Motor neuron (in vitro differentiated cells): ENCODE measurements around the gene CFD. TPM values are rescaled to one million over a fixed set of nuclear protein-coding genes. Genes with fewer than 3 reads are reported as not detected.
"Not testable (repeated sequence)": the region's sequence is repeated elsewhere in the genome, so short reads cannot be mapped to it uniquely, and the experiment has no call there.

ENCODE experiments used
- ATAC-seq, 8 experiments: fragments of 200-7000 bp; cut with Tn5 transposase; replicated peaks in 6 of 8; 2 replicates each; pipeline ENCODE4 v1.8.0; 2021; ENCODE audit warnings: mild to moderate bottlenecking in 8 of 8, moderate library complexity in 8 of 8
- H3K27ac ChIP-seq, 2 donors: fragments of 250-450 bp; sonication (Bioruptor Pico); 2 replicates each; pipeline ENCODE4 v1.9.0; 2021; ENCODE audit warnings: antibody characterized with exemption in 2 of 2, mild to moderate bottlenecking in 2 of 2, moderate library complexity in 1 of 2
- H3K4me1 ChIP-seq, 2 donors: fragments of 250-450 bp; sonication (Bioruptor Pico); replicated peaks in 1 of 2; 2 replicates each; pipeline ENCODE4 v1.6.1; 2021; ENCODE audit warnings: antibody characterized with exemption in 2 of 2, mild to moderate bottlenecking in 2 of 2, moderate library complexity in 1 of 2
- H3K4me3 ChIP-seq, 5 donors: fragments of 250-450 bp; sonication (Bioruptor Pico); 2 replicates each; pipeline ENCODE4 v1.9.0; 2021; ENCODE audit warnings: antibody characterized with exemption in 5 of 5, mild to moderate bottlenecking in 5 of 5, moderate library complexity in 4 of 5
- WGBS, 10 experiments: fragments of 450-650 bp; shearing (Covaris generic); methylation state at CpG; one replicate each; pipeline ENCODE4 v1.0.0; 2022; 5-methylcytosine and 5-hydroxymethylcytosine counted together
- in situ Hi-C, 9 experiments: fragments of 400-800 bp; cut with MboI; loops; one replicate each; pipeline ENCODE4 v1.15.0; 2021; ENCODE audit warnings: low sequenced_read_pairs in 9 of 9, low pct_unique_long_range_greater_than_20kb in 2 of 9; ENCODE audit not compliant: unreplicated experiment in 9 of 9
- total RNA-seq, 8 experiments: library from RNA; unstranded; fragments of 300-600 nt; gene quantifications; 2 replicates each; pipeline versions ENCODE4 v1.2.3 to v1.2.4, GENCODE V29; 2022

CFD gene
- total RNA-seq, 8 experiments from 2014 or later = 0.83 to 72.1 (median 1.6) TPM

- peak overlapping the region in 1 of 2 donors; percentile 28 for H3K27ac ChIP-seq
- ATAC-seq = peak in 7 of 8 experiments; percentile 2 to 63 (median 47)
- in situ Hi-C loops = no loop called here
These were observed 13.6 kb downstream of the CFD start for GRCh38 chr19:873084-873483.

GRCh38 chr19:873561-874041 lies 14.1 kb downstream of the CFD start:
- peaks cover 9 to 14% of the 10 kb centered on the region in 2 donors for H3K4me1 ChIP-seq
- 47 to 100% (median 86%) methylated on average over 3 to 6 of the region's 22 CpGs; no CpG with 5 or more reads in 7 of the 10 experiments for WGBS, 10 experiments
- in situ Hi-C loops = no loop called here
- no peak for ATAC-seq
- H3K27ac ChIP-seq = peak overlapping the region in 1 of 2 donors; percentile 28
- H3K4me3 ChIP-seq = no peak overlapping the region

More at GRCh38 chr19:873084-873483, 13.6 kb downstream of the CFD start:
- Histone ChIP-seq H3K4me3 (no peak overlapping the region), H3K4me1 (peaks cover 9 to 14% of the 10 kb centered on the region in 2 donors)
- WGBS, 10 experiments = no CpG with 5 or more reads among the region's 13 CpGs

- no peak overlapping the region for H3K27ac ChIP-seq
- WGBS, 10 experiments = 80 to 100% (median 95%) methylated on average over 1 to 17 of the region's 28 CpGs; no CpG with 5 or more reads in 4 of the 10 experiments
- in situ Hi-C loops = no loop called here
- peaks cover 9 to 14% of the 10 kb centered on the region in 2 donors for H3K4me1 ChIP-seq
- no peak for ATAC-seq
- no peak overlapping the region for H3K4me3 ChIP-seq
These were observed 15.9 kb downstream of the CFD start for GRCh38 chr19:875265-875879.

- peaks cover 9 to 14% of the 10 kb centered on the region in 2 donors for H3K4me1 ChIP-seq
- H3K27ac ChIP-seq = no peak overlapping the region
- WGBS, 10 experiments = 67 to 100% (median 86%) methylated on average over 1 to 6 of the region's 18 CpGs; no CpG with 5 or more reads in 4 of the 10 experiments
- no peak for ATAC-seq
- in situ Hi-C loops = no loop called here
- H3K4me3 ChIP-seq = no peak overlapping the region
These were observed 16.6 kb downstream of the CFD start for GRCh38 chr19:876089-876488.

GRCh38 chr19:876780-877314 lies 17.4 kb downstream of the CFD start:
- peak in 1 of 8 experiments; percentile 7 for ATAC-seq
- in situ Hi-C loops = no loop called here
- H3K4me3 ChIP-seq = no peak overlapping the region
- H3K4me1 ChIP-seq = peaks cover 8 to 13% of the 10 kb centered on the region in 2 donors
- WGBS, 10 experiments = 94% methylated on average over 9 of the region's 29 CpGs; no CpG with 5 or more reads in 9 of the 10 experiments
- no peak overlapping the region for H3K27ac ChIP-seq

- ATAC-seq, H3K27ac ChIP-seq, H3K4me1 ChIP-seq, in situ Hi-C loops, H3K4me3 ChIP-seq: not testable (repeated sequence)
- WGBS, 10 experiments = no CpG with 5 or more reads among the region's 23 CpGs
These were observed 18.7 kb downstream of the CFD start for GRCh38 chr19:877992-878660.

- ATAC-seq, H3K4me1 ChIP-seq, in situ Hi-C loops, H3K4me3 ChIP-seq, H3K27ac ChIP-seq: not testable (repeated sequence)
- WGBS, 10 experiments = 89 to 100% methylated on average over 2 to 5 of the region's 24 CpGs; no CpG with 5 or more reads in 8 of the 10 experiments
These were observed 19.5 kb downstream of the CFD start for GRCh38 chr19:878751-879561.

- H3K4me3 ChIP-seq = no peak overlapping the region
- H3K4me1 ChIP-seq = no peaks in the 10 kb centered on the region
- ATAC-seq = peak in 3 of 8 experiments; percentile 18 to 22 (median 21)
- 100% methylated on average over 3 of the region's 37 CpGs; no CpG with 5 or more reads in 9 of the 10 experiments for WGBS, 10 experiments
- H3K27ac ChIP-seq = no peak overlapping the region
- in situ Hi-C loops = no loop called here
These were observed 20.4 kb downstream of the CFD start for GRCh38 chr19:879711-880438.

GRCh38 chr19:881385-882071 lies 22.1 kb downstream of the CFD start:
- Histone ChIP-seq H3K4me1 (no peaks in the 10 kb centered on the region), H3K4me3 (no peak overlapping the region), H3K27ac (no peak overlapping the region)
- ATAC-seq = no peak
- WGBS, 10 experiments = 84 to 100% (median 98%) methylated on average over 1 to 14 of the region's 34 CpGs; no CpG with 5 or more reads in 3 of the 10 experiments
- in situ Hi-C loops = no loop called here

- in situ Hi-C loops = no loop called here
- no CpG with 5 or more reads among the region's 30 CpGs for WGBS, 10 experiments
- ATAC-seq = no peak
- Histone ChIP-seq H3K4me3 (no peak overlapping the region), H3K4me1 (peaks cover 0 to 3% of the 10 kb centered on the region in 2 donors), H3K27ac (no peak overlapping the region)
These were observed 23.5 kb downstream of the CFD start for GRCh38 chr19:882871-883497.

GRCh38 chr19:883661-884211 lies 24.3 kb downstream of the CFD start:
- peak in 4 of 8 experiments; percentile 6 to 24 (median 12) for ATAC-seq
- H3K27ac ChIP-seq = no peak overlapping the region
- H3K4me3 ChIP-seq = no peak overlapping the region
- WGBS, 10 experiments = 96 to 100% methylated on average over 1 to 4 of the region's 22 CpGs; no CpG with 5 or more reads in 8 of the 10 experiments
- in situ Hi-C loops = no loop called here
- H3K4me1 ChIP-seq = peaks cover 0 to 3% of the 10 kb centered on the region in 2 donors
